Parathyroid adenoma (tissue), 2 donors: ENCODE data around the gene SPTLC2.
A peak's percentile ranks its signal among the peaks of the same experiment; 100 is the strongest.

Source experiments
- H2AFZ ChIP-seq: fragments of 300-600 bp; sonication (generic); one replicate; pipeline ENCODE4 v1.7.0; 2017; ENCODE audit warnings: antibody characterized with exemption, mild to moderate bottlenecking
- H3K27ac ChIP-seq: fragments of 300-600 bp; sonication (generic); one replicate; pipeline ENCODE4 v1.7.0; 2017
- H3K27me3 ChIP-seq: fragments of 300-600 bp; sonication (generic); one replicate; pipeline ENCODE4 v1.7.0; 2017; ENCODE audit warnings: low read length; ENCODE audit not compliant: control insufficient read depth, insufficient read depth
- H3K36me3 ChIP-seq: fragments of 300-600 bp; sonication (generic); one replicate; pipeline ENCODE4 v1.7.0; 2017; ENCODE audit warnings: low read length; ENCODE audit not compliant: control insufficient read depth, insufficient read depth
- H3K4me1 ChIP-seq: fragments of 300-600 bp; sonication (generic); one replicate; pipeline ENCODE4 v1.7.0; 2017; ENCODE audit warnings: control low read depth
- H3K4me2 ChIP-seq: fragments of 300-600 bp; sonication (generic); one replicate; pipeline ENCODE4 v1.7.0; 2017; ENCODE audit warnings: low read length
- H3K4me3 ChIP-seq: fragments of 300-600 bp; sonication (generic); one replicate; pipeline ENCODE4 v1.7.0; 2017; ENCODE audit warnings: low read depth, low read length
- H3K79me2 ChIP-seq: fragments of 300-600 bp; sonication (generic); one replicate; pipeline ENCODE4 v1.7.0; 2017; ENCODE audit warnings: control low read depth
- H3K9ac ChIP-seq: fragments of 300-600 bp; sonication (generic); one replicate; pipeline ENCODE4 v1.7.0; 2017; ENCODE audit warnings: mild to moderate bottlenecking
- H3K9me3 ChIP-seq: fragments of 300-600 bp; sonication (generic); one replicate; pipeline ENCODE4 v1.7.0; 2017; ENCODE audit warnings: low read length; ENCODE audit not compliant: control insufficient read depth
- TF ChIP-seq, protein P1 (sequence below): fragments of 300-600 bp; sonication (generic); IDR thresholded peaks from one replicate; pipeline ENCODE4 v1.7.0; 2017; ENCODE audit warnings: antibody characterized with exemption, mild to moderate bottlenecking
- donor health status: primary hyperparathyroidism.

SPTLC2 gene

DNA sequence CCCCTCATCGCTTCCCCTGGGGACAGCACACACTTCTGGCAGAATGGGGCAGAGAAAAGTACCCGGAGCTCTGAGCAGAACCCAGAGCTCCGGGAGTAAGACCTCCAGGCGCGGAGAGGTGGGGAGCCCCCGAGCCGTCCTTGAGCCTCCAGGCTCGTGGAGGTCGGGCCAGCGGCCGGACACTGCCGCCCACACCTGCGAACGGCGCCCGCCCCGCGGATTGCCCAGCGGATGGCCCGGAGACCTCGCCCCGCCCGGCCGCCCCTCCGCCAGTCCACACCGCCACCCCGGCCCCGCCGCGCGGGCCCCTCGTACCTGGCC, 344 bp downstream of the SPTLC2 start:
- TF ChIP-seq, protein P1, sequence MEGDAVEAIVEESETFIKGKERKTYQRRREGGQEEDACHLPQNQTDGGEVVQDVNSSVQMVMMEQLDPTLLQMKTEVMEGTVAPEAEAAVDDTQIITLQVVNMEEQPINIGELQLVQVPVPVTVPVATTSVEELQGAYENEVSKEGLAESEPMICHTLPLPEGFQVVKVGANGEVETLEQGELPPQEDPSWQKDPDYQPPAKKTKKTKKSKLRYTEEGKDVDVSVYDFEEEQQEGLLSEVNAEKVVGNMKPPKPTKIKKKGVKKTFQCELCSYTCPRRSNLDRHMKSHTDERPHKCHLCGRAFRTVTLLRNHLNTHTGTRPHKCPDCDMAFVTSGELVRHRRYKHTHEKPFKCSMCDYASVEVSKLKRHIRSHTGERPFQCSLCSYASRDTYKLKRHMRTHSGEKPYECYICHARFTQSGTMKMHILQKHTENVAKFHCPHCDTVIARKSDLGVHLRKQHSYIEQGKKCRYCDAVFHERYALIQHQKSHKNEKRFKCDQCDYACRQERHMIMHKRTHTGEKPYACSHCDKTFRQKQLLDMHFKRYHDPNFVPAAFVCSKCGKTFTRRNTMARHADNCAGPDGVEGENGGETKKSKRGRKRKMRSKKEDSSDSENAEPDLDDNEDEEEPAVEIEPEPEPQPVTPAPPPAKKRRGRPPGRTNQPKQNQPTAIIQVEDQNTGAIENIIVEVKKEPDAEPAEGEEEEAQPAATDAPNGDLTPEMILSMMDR = no peak
- Histone ChIP-seq H3K4me1 (peaks cover 4% of the 10 kb centered on the region), H3K9ac (no peak overlapping the region), H3K79me2 (peaks cover 12% of the 10 kb centered on the region), H3K27me3 (no peaks in the 10 kb centered on the region), H3K4me3 (peak overlapping the region; percentile 71), H2AFZ (peak overlapping the region; percentile 72), H3K36me3 (no peaks in the 10 kb centered on the region), H3K27ac (peak overlapping the region; percentile 59), H3K4me2 (peak overlapping the region; percentile 70), H3K9me3 (no peaks in the 10 kb centered on the region)

DNA sequence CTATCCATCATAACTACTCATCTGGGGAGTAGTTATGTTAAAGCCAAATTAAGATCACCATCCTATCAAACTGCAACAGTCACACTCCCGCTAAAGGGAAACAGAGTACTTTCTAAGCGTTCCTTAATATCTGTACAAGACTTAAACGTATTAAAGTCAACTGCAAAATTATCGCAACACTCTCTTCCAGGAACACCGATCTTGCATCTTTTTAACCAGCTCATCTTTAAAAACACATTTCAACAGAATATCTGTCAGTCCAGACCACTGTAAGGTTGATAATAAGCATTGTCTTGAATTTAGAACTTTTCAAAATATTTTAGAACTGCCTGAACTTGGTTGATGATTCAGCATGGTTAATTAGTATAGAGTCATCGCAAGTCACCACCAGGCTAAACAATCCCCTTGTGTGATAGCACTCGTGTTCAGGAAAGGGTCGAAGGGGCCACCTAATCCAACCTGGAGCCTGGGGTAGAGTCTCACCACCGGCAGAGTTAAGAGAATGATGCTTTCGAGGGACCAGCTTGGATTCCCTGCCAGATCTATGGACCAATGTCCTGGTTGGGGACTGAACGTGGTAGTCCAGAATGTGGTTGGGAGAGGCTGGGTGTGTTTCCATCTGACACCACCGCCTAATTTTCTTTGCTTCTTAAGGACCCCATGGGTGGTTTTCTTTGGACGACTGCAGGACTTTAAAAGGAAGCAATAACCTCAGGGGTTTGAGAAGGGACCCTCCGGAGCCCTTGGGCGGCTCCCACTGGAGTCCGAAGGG, 890 bp downstream of the SPTLC2 start:
- TF ChIP-seq, protein P1 = no peak
- Histone ChIP-seq H3K4me1 (peaks cover 4% of the 10 kb centered on the region), H3K4me2 (peak overlapping the region; percentile 70), H3K4me3 (peak overlapping the region; percentile 71), H3K27me3 (no peaks in the 10 kb centered on the region), H3K9ac (no peak overlapping the region), H3K36me3 (no peaks in the 10 kb centered on the region), H3K27ac (peak overlapping the region; percentile 21), H3K9me3 (no peaks in the 10 kb centered on the region), H2AFZ (peak overlapping the region; percentile 72), H3K79me2 (peaks cover 14% of the 10 kb centered on the region)

DNA sequence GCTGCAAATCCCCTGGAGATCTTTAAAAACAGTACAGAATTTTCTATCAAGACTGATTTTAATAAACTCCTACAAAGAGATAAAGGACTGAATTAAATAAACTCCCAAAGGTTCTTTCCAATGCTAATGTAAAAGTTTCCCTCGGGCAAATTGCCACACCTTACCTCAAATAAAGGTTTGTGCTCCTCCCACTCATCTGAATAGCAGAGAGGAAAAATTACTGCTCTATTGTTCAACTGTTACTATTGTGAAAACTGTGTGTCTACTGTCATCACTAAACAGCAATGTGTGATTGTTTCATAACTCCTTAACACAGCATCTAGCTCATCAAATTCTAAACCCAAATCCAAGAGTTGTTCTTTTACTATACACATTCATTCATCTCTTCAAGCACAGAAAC, 3.2 kb downstream of the SPTLC2 start:
- H3K36me3 ChIP-seq = no peaks in the 10 kb centered on the region
- no peak overlapping the region for H3K9ac ChIP-seq

DNA sequence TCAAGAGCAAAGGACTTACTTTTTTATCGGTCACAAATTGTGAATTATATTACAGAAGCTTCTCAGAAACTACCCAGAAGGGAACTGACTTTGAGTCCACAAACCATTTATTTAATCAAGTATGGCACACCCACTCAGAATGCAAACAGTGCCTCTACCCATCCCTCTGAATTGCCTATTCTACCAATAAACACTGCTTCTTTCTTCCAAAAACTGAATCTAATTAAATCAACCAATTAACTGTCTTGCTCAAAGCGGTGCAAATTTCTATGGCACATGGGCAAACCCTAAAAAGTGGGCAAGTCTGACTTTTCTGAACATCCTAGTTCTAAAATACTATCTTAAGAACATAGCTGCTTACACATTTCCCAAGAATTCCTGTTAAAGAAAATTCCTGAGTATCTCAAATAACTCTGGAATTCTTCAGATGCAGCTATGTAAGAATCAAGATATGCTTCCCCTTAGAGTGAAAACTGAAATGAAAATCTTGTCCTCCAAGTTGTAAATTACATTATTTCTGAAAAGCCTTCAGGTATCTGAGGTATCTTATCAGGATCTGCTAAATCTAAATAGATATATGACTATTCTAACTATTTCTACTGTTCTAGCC, 4.3 kb downstream of the SPTLC2 start:
- Histone ChIP-seq H3K36me3 (no peaks in the 10 kb centered on the region), H3K79me2 (peaks cover 32% of the 10 kb centered on the region), H3K4me3 (no peak overlapping the region), H3K27ac (no peak overlapping the region), H3K4me1 (peaks cover 2% of the 10 kb centered on the region), H3K27me3 (no peaks in the 10 kb centered on the region), H3K9me3 (no peaks in the 10 kb centered on the region), H3K9ac (no peak overlapping the region), H2AFZ (no peak overlapping the region), H3K4me2 (no peak overlapping the region)
- TF ChIP-seq, protein P1 = no peak

More for the DNA sequence above, 3.2 kb downstream of the SPTLC2 start:
- Histone ChIP-seq H3K27me3 (no peaks in the 10 kb centered on the region), H2AFZ (no peak overlapping the region), H3K27ac (no peak overlapping the region), H3K79me2 (peaks cover 32% of the 10 kb centered on the region), H3K4me2 (no peak overlapping the region), H3K9me3 (no peaks in the 10 kb centered on the region), H3K4me1 (peaks cover 4% of the 10 kb centered on the region), H3K4me3 (no peak overlapping the region)
- TF ChIP-seq, protein P1 = no peak

DNA sequence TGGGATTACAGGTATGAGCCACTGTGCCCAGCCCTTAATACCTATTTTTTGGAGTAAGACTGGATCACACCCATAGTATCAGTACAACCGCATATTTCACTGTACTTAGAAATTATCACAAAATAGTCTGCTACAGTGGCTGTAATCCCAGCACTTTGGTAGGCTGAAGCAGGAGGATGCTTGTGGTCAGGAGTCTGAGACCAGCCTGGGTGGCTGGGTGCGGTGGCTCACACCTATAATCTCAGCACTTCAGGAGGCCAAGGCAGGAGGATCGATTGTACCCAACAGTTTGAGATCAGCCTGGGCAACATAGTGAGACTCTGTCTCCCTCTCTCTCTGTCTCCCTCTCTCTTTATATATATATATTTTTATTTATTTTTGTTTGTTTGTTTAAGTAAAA, 5.9 kb downstream of the SPTLC2 start:
- Histone ChIP-seq H3K27me3 (no peaks in the 10 kb centered on the region), H3K4me1 (no peaks in the 10 kb centered on the region), H3K36me3 (no peaks in the 10 kb centered on the region), H2AFZ (no peak overlapping the region), H3K4me3 (no peak overlapping the region), H3K79me2 (peaks cover 37% of the 10 kb centered on the region), H3K9ac (no peak overlapping the region), H3K9me3 (no peaks in the 10 kb centered on the region), H3K27ac (no peak overlapping the region), H3K4me2 (no peak overlapping the region)
- TF ChIP-seq, protein P1 = no peak
